ENCODE data around the gene RAB40C.

GRCh38 chr16:633336-634050 lies 43.6 kb downstream of the RAB40C start:
- no peak for TF ChIP-seq CTCF (optimal IDR thresholded peaks at IDR 0.05 in 1 of 3, IDR thresholded peaks at IDR 0.05 in 1 of 3, conservative IDR thresholded peaks at IDR 0.05 in 1 of 3; ENCODE audit: extremely low read depth in 1 of 3, insufficient read depth in 2 of 3, low read length in 3 of 3)
- no peak for TF ChIP-seq EZH2 (IDR thresholded peaks at IDR 0.05; ENCODE audit: low read length)

Data from keratinocyte (primary cell).